Stromal cell of bone marrow (primary cell): ENCODE results near the gene C16orf74.

ENCODE experiments used
- DNase-seq: peaks from one replicate; pipeline ENCODE4 v3.0.0-alpha.2; 2012; ENCODE audit warnings: low read depth

C16orf74 gene

GRCh38 chr16:85695196-85696128 is 55.4 kb downstream of the C16orf74 start:
- no peak for DNase-seq

DNA sequence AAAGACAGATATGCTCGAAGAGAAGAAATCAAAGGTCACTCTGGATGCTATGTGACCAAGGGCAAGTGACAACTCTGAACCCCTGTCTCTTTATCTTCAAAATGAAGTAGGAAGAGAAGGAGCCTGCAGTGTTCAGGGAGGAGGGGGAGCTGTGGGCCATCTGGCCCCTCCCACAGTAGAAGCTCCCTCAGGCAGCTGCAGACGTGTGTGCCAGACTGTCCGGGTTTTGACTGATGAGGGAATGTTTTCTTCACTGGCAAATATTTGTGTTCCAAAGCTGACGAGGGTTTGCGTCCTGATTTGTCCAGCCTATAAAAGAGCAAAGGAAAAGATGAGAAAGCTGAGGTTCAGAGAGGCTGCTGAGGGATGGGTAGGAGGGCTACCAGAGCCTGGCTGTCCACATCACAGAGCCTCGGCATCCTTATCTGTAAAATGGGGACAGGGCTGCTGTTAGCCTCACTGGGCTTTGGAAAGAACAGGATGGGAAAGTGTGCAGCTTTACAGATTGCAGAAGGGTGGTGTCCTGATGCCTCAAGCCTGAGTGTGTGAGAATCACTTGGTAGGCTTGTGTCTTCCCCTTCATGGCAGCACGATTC is 60.3 kb downstream of the C16orf74 start:
- no peak for DNase-seq

- no peak for DNase-seq
These were observed 61.0 kb downstream of the C16orf74 start for GRCh38 chr16:85689950-85690320.

- no peak for DNase-seq
These were observed 61.5 kb downstream of the C16orf74 start for GRCh38 chr16:85689285-85689949.

DNA sequence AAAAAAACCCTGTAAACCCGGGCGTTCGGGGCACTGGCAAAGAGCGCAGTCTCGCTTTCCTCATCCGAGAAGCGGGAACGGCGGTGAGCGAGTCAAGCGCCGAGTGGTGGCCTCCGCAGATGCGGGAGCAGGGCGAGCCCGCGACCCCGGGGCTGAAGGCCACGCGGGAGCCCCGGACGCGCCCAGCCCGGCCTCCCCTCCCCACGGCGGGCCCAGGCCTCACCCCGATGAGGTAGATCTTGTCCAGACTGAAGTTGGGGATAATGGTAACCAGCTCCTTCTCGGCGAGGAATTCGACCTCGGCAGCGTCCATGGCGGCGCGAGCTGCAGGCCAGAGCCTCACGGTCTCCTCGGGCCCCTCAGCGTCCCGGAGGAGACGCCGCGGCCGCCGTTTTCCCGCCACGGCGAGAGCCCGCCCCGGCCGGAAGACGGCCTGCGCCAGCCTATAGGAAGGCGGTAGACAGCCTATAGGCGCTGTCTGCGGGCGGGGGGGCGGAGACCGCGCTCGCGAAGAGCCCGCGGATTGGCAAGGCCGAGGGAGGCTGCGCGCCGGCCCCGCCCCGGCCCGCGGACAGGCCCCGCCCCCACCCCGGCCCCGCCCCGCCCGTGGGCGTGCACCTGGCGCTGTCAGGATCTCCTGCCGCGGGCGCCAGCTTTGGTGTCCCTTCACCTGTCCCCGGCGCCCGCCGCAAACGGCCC is 62.2 kb downstream of the C16orf74 start, which contains the start of gene GINS2:
Gene GINS2 (minus strand): TSS at position 369 of the 699 bp plus-strand sequence. CDS start 56 bp downstream, at position 313.
- peak; percentile 77 for DNase-seq

DNA sequence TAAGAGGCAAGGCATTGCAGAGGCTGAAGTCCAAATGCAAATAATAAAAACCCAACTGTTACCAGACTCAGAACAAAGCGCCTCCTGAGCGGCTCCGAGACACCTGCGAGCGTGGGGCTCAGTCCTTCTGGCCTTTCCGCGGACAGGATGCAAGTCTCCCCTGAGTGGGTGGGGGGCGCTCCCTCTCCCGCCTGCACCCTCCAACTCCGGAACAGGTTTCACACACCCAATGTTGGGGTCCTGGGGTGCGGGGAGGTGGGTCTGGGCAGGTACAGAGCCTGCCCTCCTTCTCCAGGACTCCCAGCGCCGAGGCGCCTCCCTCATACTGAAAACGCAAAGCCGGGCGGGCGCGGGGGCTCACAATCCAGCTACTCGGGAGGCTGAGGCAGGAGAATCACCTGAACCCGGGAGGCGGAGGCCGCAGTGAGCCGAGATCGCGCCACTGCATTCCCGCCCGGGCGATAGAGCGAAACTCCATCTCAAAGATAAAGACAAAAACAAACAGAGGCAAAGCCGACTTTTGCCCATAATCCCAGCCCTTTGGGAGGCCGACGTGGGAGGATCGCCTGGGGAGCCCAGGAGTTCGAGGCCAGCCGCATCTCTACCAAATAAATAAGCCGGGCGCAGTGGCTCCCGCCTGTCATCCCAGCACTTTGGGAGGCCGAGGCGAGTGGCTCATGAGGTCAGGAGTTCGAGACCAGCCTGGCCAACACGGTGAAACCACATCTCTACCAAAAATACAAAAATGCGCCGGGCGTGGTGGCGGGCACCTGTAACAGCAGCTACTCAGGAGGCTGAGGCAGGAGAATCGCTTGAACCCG is 63.0 kb downstream of the C16orf74 start:
- no peak for DNase-seq

GRCh38 chr16:85686912-85687591 is 63.8 kb downstream of the C16orf74 start:
- DNase-seq = no peak

DNA sequence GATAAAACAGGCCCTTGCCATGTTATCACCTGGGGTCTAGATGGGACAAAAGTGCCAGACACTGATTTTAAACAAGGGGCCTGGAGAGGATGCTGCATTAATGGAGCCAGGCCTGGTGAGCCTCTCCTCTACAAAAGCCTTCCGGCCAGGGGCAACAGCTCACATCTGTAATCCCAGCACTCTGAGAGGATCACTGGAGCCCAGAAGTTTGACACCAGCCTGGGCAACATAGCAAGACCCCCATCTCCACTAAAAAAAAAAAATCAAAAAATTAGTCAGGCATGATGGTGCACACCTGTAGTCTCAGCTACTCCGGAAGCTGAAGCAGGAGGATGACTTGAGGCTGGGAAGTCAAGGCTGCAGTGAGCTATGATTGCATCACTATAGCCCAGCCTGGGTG is 65.6 kb downstream of the C16orf74 start:
- no peak for DNase-seq

DNA sequence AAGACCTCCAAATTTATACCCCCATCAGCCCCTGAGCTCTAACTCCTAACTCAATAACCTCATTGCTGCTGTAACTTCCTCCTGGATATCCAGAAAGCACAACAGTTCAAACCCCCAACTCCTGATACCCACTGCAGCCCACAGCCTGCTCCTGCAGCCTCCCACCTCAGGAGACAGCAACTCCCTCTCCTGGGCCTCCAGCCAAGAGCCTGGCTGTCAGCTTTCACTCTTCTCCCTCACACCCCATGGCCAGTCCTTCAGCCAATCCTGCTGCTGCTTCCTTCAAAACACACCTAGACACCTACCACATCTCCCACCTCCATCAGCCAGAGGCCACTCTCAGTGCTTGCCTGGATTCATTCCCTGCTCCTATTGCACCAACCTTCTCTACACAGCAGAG is 67.5 kb downstream of the C16orf74 start:
- no peak for DNase-seq

DNA sequence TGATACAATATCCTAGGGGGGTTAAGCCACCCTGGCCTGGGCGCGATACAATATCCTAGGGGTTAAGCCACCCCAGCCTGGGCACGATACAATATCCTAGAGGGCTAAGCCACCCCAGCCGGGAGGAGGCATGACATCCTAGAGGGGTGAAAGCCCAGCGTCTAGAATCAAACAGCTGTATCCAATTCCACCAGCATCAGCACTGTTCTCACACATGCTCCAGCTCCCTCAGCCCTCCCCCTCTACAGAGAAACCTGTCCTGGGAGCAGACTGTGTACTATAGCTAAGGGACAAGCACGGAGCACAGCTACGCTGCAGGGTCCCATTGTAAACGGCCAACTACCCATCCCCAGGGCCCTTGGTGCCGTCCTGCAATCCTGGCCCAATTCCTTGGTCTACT is 68.4 kb downstream of the C16orf74 start:
- DNase-seq = no peak

- DNase-seq = no peak
These were observed 69.6 kb downstream of the C16orf74 start for GRCh38 chr16:85681255-85681654.

- DNase-seq = no peak
These were observed 70.4 kb downstream of the C16orf74 start for GRCh38 chr16:85680352-85680944.

GRCh38 chr16:85679870-85680269 is 71.0 kb downstream of the C16orf74 start:
- no peak for DNase-seq

GRCh38 chr16:85678821-85679220 is 72.1 kb downstream of the C16orf74 start:
- no peak for DNase-seq

- no peak for DNase-seq
These were observed 72.9 kb downstream of the C16orf74 start for GRCh38 chr16:85678016-85678415.

- no peak for DNase-seq
These were observed 73.4 kb downstream of the C16orf74 start for GRCh38 chr16:85677383-85677967.

GRCh38 chr16:85676466-85676865 is 74.4 kb downstream of the C16orf74 start:
- DNase-seq = no peak

DNA sequence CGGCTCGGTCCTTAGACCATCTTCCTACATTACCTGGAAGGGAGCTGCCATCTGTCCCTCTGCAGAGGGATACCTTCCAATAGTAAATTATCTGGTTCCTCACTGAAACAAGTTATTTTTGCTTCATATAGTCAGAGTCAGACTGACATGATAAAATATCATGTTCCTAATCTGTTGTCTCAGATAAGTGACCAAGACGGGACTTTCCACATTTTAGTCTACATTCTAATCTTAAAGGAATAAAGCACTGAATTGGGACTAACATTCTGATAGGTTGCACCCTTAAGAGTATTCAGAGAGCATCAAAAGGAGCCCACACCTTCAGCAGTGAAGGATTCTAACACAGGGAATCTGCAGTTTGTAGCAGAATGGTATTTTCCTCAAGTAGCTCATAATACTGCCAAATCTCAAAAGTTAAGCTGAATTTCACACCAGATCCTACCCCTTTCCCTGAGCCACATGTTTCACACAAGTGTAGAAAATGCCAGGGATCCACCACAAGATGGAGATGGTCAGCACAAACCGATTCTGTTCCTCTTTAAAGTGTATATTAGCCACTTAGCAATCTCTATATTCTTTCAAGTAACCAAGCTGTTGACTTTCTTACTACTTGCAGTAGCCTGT is 75.5 kb downstream of the C16orf74 start:
- no peak for DNase-seq

- DNase-seq = no peak
These were observed 76.1 kb downstream of the C16orf74 start for GRCh38 chr16:85674828-85675227.

DNA sequence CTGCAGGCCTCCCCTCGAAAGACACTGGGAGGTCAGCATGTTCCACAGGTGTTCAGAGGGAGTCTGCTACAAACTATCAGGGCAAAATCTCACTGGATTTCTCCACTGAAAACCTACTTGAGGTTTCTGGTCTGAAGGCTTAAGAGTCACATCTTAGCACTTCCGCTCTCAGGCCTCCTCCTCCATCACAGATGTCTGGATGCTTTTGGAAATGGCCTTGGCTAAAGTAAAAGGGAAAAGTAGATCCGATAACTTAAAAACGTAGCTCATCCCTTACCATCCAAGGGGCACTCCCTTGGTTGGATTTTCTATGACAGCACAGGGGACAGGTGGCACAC is 76.5 kb downstream of the C16orf74 start:
- no peak for DNase-seq
